K562 (cell line): Measurements from ENCODE around the gene GOLGA2. TPM values are rescaled to one million over a fixed set of nuclear protein-coding genes. Genes with fewer than 3 reads are reported as not detected.

ENCODE experiments used
- ATAC-seq: fragments of 200-7000 bp; cut with Tn5 transposase; 3 replicates; pipeline ENCODE4 v1.9.1; 2020; ENCODE audit warnings: moderate library complexity
- BruUV-seq: library from RNA; stranded (reverse); fragments of 400-500 nt; replicated peaks from 2 replicates; lab custom pipeline; 2021; lab: Mats Ljungman, UMichigan
- CTCF ChIA-PET: fragments of 300-600 bp; formaldehyde crosslinking; extraction: SDS; loops from one replicate; lab custom pipeline; 2021; ENCODE audit warnings: low intra/inter-chr PET ratio; lab: Yijun Ruan, JAX
- POLR2A ChIA-PET: fragments of 300-600, 350-650 bp; sonication (Branson Sonifier 250); formaldehyde crosslinking; extraction: SDS; loops from one replicate; lab custom pipeline; 2021; ENCODE audit warnings: antibody characterized with exemption, inconsistent platforms; lab: Yijun Ruan, JAX
- DNase-seq, 4 experiments: peaks; one replicate each; pipeline versions ENCODE4 v3.0.0 to v3.0.0-alpha.2; 2011 to 2018; ENCODE audit warnings: low spot score in 3 of 4, mixed read lengths in 3 of 4; ENCODE audit errors: extremely low read depth in 1 of 4
- FAIRE-seq: peaks from 2 replicates; lab custom pipeline; 2011; peaks lifted over from hg19 to GRCh38; lab: Jason Lieb, UNC
- H2AFZ ChIP-seq: 2 replicates; pipeline ENCODE4 v1.6.0; 2011; ENCODE audit warnings: low read depth, low read length, control low read depth, inconsistent platforms
- H3K27ac ChIP-seq: fragments of 200-600 bp; 3 replicates; pipeline ENCODE4 v1.8.0; 2011; ENCODE audit warnings: low read depth, mild to moderate bottlenecking, control low read depth, inconsistent platforms, low read length, moderate library complexity, mixed read lengths; ENCODE audit errors: extremely low read depth
- H3K27me3 ChIP-seq, 2 experiments: fragments of 300-600 bp in 1 of 2; 2 replicates in 1 of 2; 3 replicates in 1 of 2; pipeline versions ENCODE4 v1.6.0 to v1.8.0; 2011; ENCODE audit warnings: inconsistent platforms in 2 of 2, low read length in 2 of 2, mild to moderate bottlenecking in 1 of 2, mixed read lengths in 1 of 2, moderate library complexity in 1 of 2; ENCODE audit not compliant: control insufficient read depth in 2 of 2, insufficient read depth in 2 of 2
- H3K36me3 ChIP-seq: fragments of 300-600 bp; 3 replicates; pipeline ENCODE4 v1.8.0; 2011; ENCODE audit warnings: mild to moderate bottlenecking, low read length, inconsistent platforms; ENCODE audit not compliant: control insufficient read depth, insufficient read depth
- H3K4me1 ChIP-seq, 2 experiments: fragments of 200-600 bp in 1 of 2; replicated peaks in 1 of 2; 2 replicates in 1 of 2; 3 replicates in 1 of 2; pipeline versions ENCODE4 v1.5.1 to v1.8.0; 2011; ENCODE audit warnings: inconsistent platforms in 2 of 2, low read length in 2 of 2, mild to moderate bottlenecking in 1 of 2, mixed read lengths in 1 of 2, moderate library complexity in 1 of 2; ENCODE audit not compliant: control insufficient read depth in 2 of 2, insufficient read depth in 2 of 2
- H3K4me2 ChIP-seq: 2 replicates; pipeline ENCODE4 v1.6.1; 2011; ENCODE audit warnings: low read length, control low read depth, inconsistent platforms, mixed read lengths; ENCODE audit not compliant: insufficient read depth
- H3K4me3 ChIP-seq: fragments of 200-600 bp; sonication (generic), shearing (Covaris generic); 2 replicates; pipeline ENCODE4 v1.5.1; 2016; ENCODE audit warnings: control low read depth, inconsistent platforms
- H3K79me2 ChIP-seq: fragments of 200-600 bp; 3 replicates; pipeline ENCODE4 v1.8.0; 2011; ENCODE audit warnings: low read length, inconsistent platforms; ENCODE audit not compliant: control insufficient read depth, insufficient read depth
- H3K9ac ChIP-seq, 2 experiments: 2 replicates each; pipeline versions ENCODE4 v1.6.0 to v1.6.1; 2011; ENCODE audit warnings: low read depth in 2 of 2, low read length in 2 of 2, control low read depth in 1 of 2, inconsistent platforms in 1 of 2, mild to moderate bottlenecking in 1 of 2, mixed read lengths in 1 of 2; ENCODE audit not compliant: insufficient read depth in 1 of 2
- H3K9me1 ChIP-seq: one replicate; pipeline ENCODE4 v1.6.0; 2011; ENCODE audit warnings: inconsistent platforms, mild to moderate bottlenecking, low read length, moderate library complexity; ENCODE audit not compliant: control insufficient read depth, insufficient read depth
- H3K9me3 ChIP-seq: replicated peaks from 2 replicates; pipeline ENCODE4 v1.5.1; 2011; ENCODE audit warnings: low read depth, low read length, inconsistent platforms; ENCODE audit not compliant: control insufficient read depth, insufficient read depth
- H4K20me1 ChIP-seq: replicated peaks from 2 replicates; pipeline ENCODE4 v1.6.1; 2011; ENCODE audit warnings: low read length, inconsistent platforms, mixed read lengths; ENCODE audit not compliant: control insufficient read depth, insufficient read depth
- HDAC6 ChIP-seq: IDR thresholded peaks from 2 replicates; pipeline ENCODE4 v1.6.1; 2012; ENCODE audit warnings: low read depth, mild to moderate bottlenecking, control low read depth, inconsistent platforms, low read length, moderate library complexity
- POLR2AphosphoS2 ChIP-seq: IDR thresholded peaks from 2 replicates; pipeline ENCODE4 v1.6.1; 2012; ENCODE audit warnings: low read length, improper control_type of control experiment
- RBBP5 ChIP-seq: fragments of 200-600 bp; sonication (generic); IDR thresholded peaks from 2 replicates; pipeline ENCODE4 v1.6.1; 2012; ENCODE audit warnings: borderline replicate concordance, mild to moderate bottlenecking, low read length, control low read depth, inconsistent platforms; ENCODE audit not compliant: insufficient read depth, poor library complexity, severe bottlenecking
- SAP30 ChIP-seq: fragments of 200-600 bp; sonication (generic); IDR thresholded peaks from 2 replicates; pipeline ENCODE4 v1.6.1; 2012; ENCODE audit warnings: borderline replicate concordance, low read depth, mild to moderate bottlenecking, moderate library complexity, low read length, control low read depth, inconsistent platforms; ENCODE audit not compliant: insufficient read depth, poor library complexity, severe bottlenecking
- SRF ChIP-seq, 2 experiments: fragments of 250-450, 450-650 bp in 1 of 2; sonication (Bioruptor Pico) in 1 of 2; sonication (generic) in 1 of 2; formaldehyde crosslinking; IDR thresholded peaks; 2 replicates each; pipeline versions ENCODE4 v1.5.0 to v1.5.1; 2020 to 2022; ENCODE audit warnings: mild to moderate bottlenecking in 1 of 2, missing genetic modification reagents in 1 of 2
- YY1 ChIP-seq, 3 experiments: IDR thresholded peaks; 2 replicates each; pipeline ENCODE4 v1.6.1; 2011; ENCODE audit warnings: low read length in 2 of 3, mild to moderate bottlenecking in 2 of 3, moderate library complexity in 2 of 3, borderline replicate concordance in 1 of 3, control low read depth in 1 of 3, low read depth in 1 of 3; ENCODE audit not compliant: insufficient read depth in 3 of 3, insufficient replicate concordance in 2 of 3, control insufficient read depth in 1 of 3, insufficient read length in 1 of 3; ENCODE audit errors: extremely low read depth in 1 of 3
- whole genome bisulfite sequencing: fragments of 100-300 bp; shearing (Covaris generic); methylation state at CpG from one replicate; pipeline ENCODE4 v1.1.6; 2016; ENCODE audit warnings: low coverage, mixed read lengths; ENCODE audit not compliant: insufficient coverage; ENCODE audit errors: missing lambda C conversion rate; 5-methylcytosine and 5-hydroxymethylcytosine counted together
- in situ Hi-C: fragments of 300-500 bp; cut with MboI; formaldehyde crosslinking; loops from 4 replicates; pipeline ENCODE4 v1.15.0; 2018; ENCODE audit warnings: inconsistent platforms, mixed read lengths
- intact Hi-C: fragments of 100-400 bp; cut with micrococcal nuclease; formaldehyde crosslinking; loops from 2 replicates; pipeline ENCODE4 v1.14.2; 2022
- polyA plus RNA-seq, 8 experiments: library from polyadenylated mRNA; depleted of rRNA in 4 of 8; stranded (reverse) in 5 of 8; unstranded in 3 of 8; fragments of >200 nt; fragmentation: Nextera tagmentation in 2 of 8; fragmentation: Illumina TruSeq in 1 of 8; extraction: Ambion mirVana in 2 of 8; extraction: Trizol in 1 of 8; gene quantifications; 2 replicates each; pipeline versions ENCODE4 v1.2.1 to v1.2.3, GENCODE V29; 2011 to 2014; ENCODE audit warnings: inconsistent platforms in 1 of 8, missing spikeins in 1 of 8
- total RNA-seq, 7 experiments: library from RNA; depleted of rRNA in 6 of 7; stranded (reverse); fragments of >200 nt in 6 of 7; fragmentation: Illumina TruSeq in 2 of 7; extraction: Trizol in 2 of 7; gene quantifications; 2 replicates each; pipeline versions ENCODE4 v1.2.1 to v1.2.3, GENCODE V29; 2011 to 2021; ENCODE audit warnings: low replicate concordance in 1 of 7
- TF ChIP-seq, protein P1 (sequence below), 3 experiments: IDR thresholded peaks in 2 of 3; conservative IDR thresholded peaks in 1 of 3; 2 replicates each; pipeline ENCODE4 v1.5.1; 2011 to 2012; ENCODE audit warnings: low read length in 3 of 3, mild to moderate bottlenecking in 3 of 3, control low read depth in 2 of 3, improper control_type of control experiment in 1 of 3, inconsistent platforms in 1 of 3, low read depth in 1 of 3, mixed read lengths in 1 of 3, moderate library complexity in 1 of 3; ENCODE audit not compliant: insufficient read depth in 2 of 3

The GOLGA2 gene
- total and polyA plus RNA-seq, 9 of the 15 experiments (the other 6 are each of a cell fraction or from before 2014, with no cell fraction given), result 15.7 to 138 (median 76.0) TPM

DNA sequence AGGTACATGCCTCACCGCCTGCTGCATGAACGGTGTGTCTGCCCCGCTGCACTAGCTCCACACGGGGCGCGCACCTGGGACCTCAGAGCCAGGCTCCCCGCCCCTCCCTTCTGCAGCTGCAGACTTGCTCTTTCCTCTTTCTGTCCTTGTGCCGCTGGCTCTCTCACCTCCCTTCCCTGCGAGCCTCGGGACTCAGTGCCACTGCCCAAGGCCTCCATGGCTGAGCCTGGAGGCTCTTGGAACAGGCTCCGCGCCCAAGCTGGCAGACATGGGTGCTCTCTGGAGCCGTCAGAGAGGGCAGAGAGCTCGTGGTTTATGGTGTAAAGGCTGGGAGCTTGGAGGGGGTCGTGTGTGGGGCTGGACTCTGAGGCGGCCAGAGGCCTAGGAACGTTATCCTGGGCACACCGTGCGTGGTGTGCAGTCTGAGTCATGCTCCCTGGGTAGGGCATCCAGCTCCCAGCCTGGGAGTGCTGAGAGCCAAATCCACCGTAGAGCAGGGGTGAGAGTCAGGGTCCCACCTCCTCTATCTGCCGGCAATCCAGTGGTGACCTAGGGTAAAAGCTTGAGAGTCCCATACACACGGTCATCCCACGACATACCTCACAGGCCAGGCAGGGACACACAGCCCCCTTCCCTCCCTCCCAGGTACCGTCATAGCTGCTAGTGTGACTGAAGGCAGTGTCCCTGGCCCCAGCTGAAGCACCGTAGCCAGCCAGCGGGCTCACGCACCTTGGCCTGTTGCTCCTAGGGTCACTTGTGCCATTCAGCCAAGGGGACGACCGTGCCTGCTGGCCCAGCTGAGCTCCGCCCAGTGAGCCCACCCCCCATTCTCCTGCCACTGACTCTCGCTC is 22.4 kb downstream of the GOLGA2 start:
- Histone ChIP-seq H3K4me1 (peaks cover 51 to 77% of the 10 kb centered on the region in 2 experiments), H3K4me3 (no peak overlapping the region), H3K9me1 (no peaks in the 10 kb centered on the region), H3K79me2 (peaks cover 29% of the 10 kb centered on the region; the same call in 2 of the 3 replicates), H3K27me3 (no peaks in the 10 kb centered on the region), H3K9ac (peak overlapping the region in 1 of 2 experiments; percentile 96; a peak in 2 of 4 replicates), H4K20me1 (peaks cover 5% of the 10 kb centered on the region; the same call in 1 of the 2 replicates), H3K4me2 (no peak overlapping the region; the same call in 1 of the 2 replicates), H3K27ac (peak overlapping the region; percentile 50; the same call in 1 of the 3 replicates), H3K9me3 (no peaks in the 10 kb centered on the region), H2AFZ (no peak overlapping the region), H3K36me3 (peaks cover 44% of the 10 kb centered on the region; the same call in 2 of the 3 replicates)
- WGBS, result 83% methylated on average over 31 of the region's 31 CpGs
- ChIA-PET POLR2A (interaction anchor here (0.5 to 4.1 kb wide), 11 partner anchors 9 to 87 kb away, joined by 3 to 37 read pairs (median 4); partner anchors contain the start of genes GOLGA2 and SWI5), CTCF (no interaction called here)
- no TSS peak for BruUV-seq
- TF ChIP-seq RBBP5 (peak; percentile 18), POLR2AphosphoS2 (no peak), YY1 (IDR thresholded peaks at IDR 0.05; ENCODE audit: borderline replicate concordance in 1 of 3, control insufficient read depth in 1 of 3, extremely low read depth in 1 of 3, insufficient read depth in 3 of 3, insufficient read length in 1 of 3, insufficient replicate concordance in 2 of 3, low read depth in 1 of 3, low read length in 2 of 3) (peak in 1 of 3 experiments; percentile 11), HDAC6 (no peak), SAP30 (peak; percentile 1), SRF (CRISPR knock-in tag; IDR thresholded peaks at IDR 0.05) (peak in 1 of 2 experiments; percentile 11; a peak in 1 of 4 replicates)
- TF ChIP-seq, protein P1, sequence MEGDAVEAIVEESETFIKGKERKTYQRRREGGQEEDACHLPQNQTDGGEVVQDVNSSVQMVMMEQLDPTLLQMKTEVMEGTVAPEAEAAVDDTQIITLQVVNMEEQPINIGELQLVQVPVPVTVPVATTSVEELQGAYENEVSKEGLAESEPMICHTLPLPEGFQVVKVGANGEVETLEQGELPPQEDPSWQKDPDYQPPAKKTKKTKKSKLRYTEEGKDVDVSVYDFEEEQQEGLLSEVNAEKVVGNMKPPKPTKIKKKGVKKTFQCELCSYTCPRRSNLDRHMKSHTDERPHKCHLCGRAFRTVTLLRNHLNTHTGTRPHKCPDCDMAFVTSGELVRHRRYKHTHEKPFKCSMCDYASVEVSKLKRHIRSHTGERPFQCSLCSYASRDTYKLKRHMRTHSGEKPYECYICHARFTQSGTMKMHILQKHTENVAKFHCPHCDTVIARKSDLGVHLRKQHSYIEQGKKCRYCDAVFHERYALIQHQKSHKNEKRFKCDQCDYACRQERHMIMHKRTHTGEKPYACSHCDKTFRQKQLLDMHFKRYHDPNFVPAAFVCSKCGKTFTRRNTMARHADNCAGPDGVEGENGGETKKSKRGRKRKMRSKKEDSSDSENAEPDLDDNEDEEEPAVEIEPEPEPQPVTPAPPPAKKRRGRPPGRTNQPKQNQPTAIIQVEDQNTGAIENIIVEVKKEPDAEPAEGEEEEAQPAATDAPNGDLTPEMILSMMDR (IDR thresholded peaks at IDR 0.05 in 2 of 3, conservative IDR thresholded peaks at IDR 0.05 in 1 of 3; ENCODE audit: insufficient read depth in 2 of 3, low read depth in 1 of 3, low read length in 3 of 3), result 0 out of 6 replicates have a peak, but pooled peaks of 1 of the 3 experiments have one; percentile 2
- ATAC-seq (no peak), DNase-seq (peak in 1 of 4 experiments; percentile 22), FAIRE-seq (no peak)
- in situ Hi-C loops (no loop called here), intact Hi-C loops (no loop called here)
